ENCODE measurements around the gene SLC22A14.

- no peak for TF ChIP-seq POLR2A (IDR thresholded peaks at IDR 0.05)
- TF ChIP-seq CTCF (IDR thresholded peaks at IDR 0.05) = no peak
Measured at GRCh38 chr3:38327335-38328009, 45.4 kb downstream of the SLC22A14 start.
